Astrocyte of the spinal cord (primary cell): ENCODE measurements around the gene ILF3.

Experiments used
- DNase-seq: peaks from one replicate; pipeline ENCODE4 v3.0.0; 2011; ENCODE audit warnings: low read depth, low spot score
- H3K4me3 ChIP-seq: 2 replicates; pipeline ENCODE4 v1.5.1; 2011; ENCODE audit warnings: low read depth, mild to moderate bottlenecking, low read length, moderate library complexity
- CTCF ChIP-seq: IDR thresholded peaks from 2 replicates; pipeline ENCODE4 v1.5.1; 2012; ENCODE audit warnings: low read depth, mild to moderate bottlenecking, low read length, inconsistent platforms
- in situ Hi-C: cut with HindIII; loops from 2 replicates; pipeline ENCODE4 v1.10.0; 2017; ENCODE audit warnings: low sequenced_read_pairs

The ILF3 gene

GRCh38 chr19:10686661-10687517, 32.7 kb downstream of the ILF3 start:
- DNase-seq, result peak; percentile 41
- H3K4me3 ChIP-seq, result no peak overlapping the region
- no peak for TF ChIP-seq CTCF
- in situ Hi-C loops, result no loop called here

- no peak overlapping the region for H3K4me3 ChIP-seq
Observed at GRCh38 chr19:10687518-10688288, 33.6 kb downstream of the ILF3 start.

GRCh38 chr19:10688545-10689280, 34.6 kb downstream of the ILF3 start:
- in situ Hi-C loops, result no loop called here

More at GRCh38 chr19:10687518-10688288, 33.6 kb downstream of the ILF3 start:
- no peak for TF ChIP-seq CTCF
- no peak for DNase-seq
- in situ Hi-C loops, result no loop called here

GRCh38 chr19:10690341-10690781, 36.2 kb downstream of the ILF3 start:
- TF ChIP-seq CTCF, result no peak
- H3K4me3 ChIP-seq, result no peak overlapping the region
- DNase-seq, result no peak
- in situ Hi-C loops, result no loop called here

More at GRCh38 chr19:10688545-10689280, 34.6 kb downstream of the ILF3 start:
- no peak for DNase-seq
- H3K4me3 ChIP-seq, result no peak overlapping the region
- TF ChIP-seq CTCF, result no peak

GRCh38 chr19:10691178-10691881, 37.2 kb downstream of the ILF3 start:
- TF ChIP-seq CTCF, result no peak
- no peak for DNase-seq
- no peak overlapping the region for H3K4me3 ChIP-seq
- in situ Hi-C loops, result no loop called here

- no peak for TF ChIP-seq CTCF
- in situ Hi-C loops, result no loop called here
- no peak for DNase-seq
- H3K4me3 ChIP-seq, result no peak overlapping the region
Observed at GRCh38 chr19:10691883-10692282, 37.7 kb downstream of the ILF3 start.
